Aorta (tissue), 5 donors: Measurements from ENCODE around the gene PPP3R1. TPM values are rescaled to one million over a fixed set of nuclear protein-coding genes. Genes with fewer than 3 reads are reported as not detected.

Experiments used
- ATAC-seq: fragments of 200-7000 bp; cut with Tn5 transposase; one replicate; pipeline ENCODE4 v1.9.1; 2022; ENCODE audit warnings: moderate library complexity; ENCODE audit not compliant: low FRiP score
- DNase-seq, 2 donors: peaks; one replicate each; pipeline ENCODE4 v3.0.0-alpha.2; 2020
- H3K27ac ChIP-seq, 2 donors: one replicate each; pipeline ENCODE4 v1.5.1; 2013; ENCODE audit warnings: low read length in 2 of 2, mild to moderate bottlenecking in 2 of 2, moderate library complexity in 2 of 2, control low read depth in 1 of 2, inconsistent platforms in 1 of 2, low read depth in 1 of 2
- H3K27me3 ChIP-seq, 2 donors: one replicate each; pipeline ENCODE4 v1.6.1; 2013; ENCODE audit warnings: control low read depth in 1 of 2, low read length in 1 of 2, mild to moderate bottlenecking in 1 of 2, moderate library complexity in 1 of 2; ENCODE audit not compliant: insufficient read depth in 2 of 2, control insufficient read depth in 1 of 2
- H3K36me3 ChIP-seq, 2 donors: one replicate each; pipeline ENCODE4 v1.6.1; 2013; ENCODE audit warnings: control low read depth in 1 of 2, low read length in 1 of 2, mild to moderate bottlenecking in 1 of 2; ENCODE audit not compliant: insufficient read depth in 2 of 2, control insufficient read depth in 1 of 2
- H3K4me1 ChIP-seq, 2 donors: one replicate each; pipeline ENCODE4 v1.6.1; 2013; ENCODE audit warnings: low read length in 2 of 2, control low read depth in 1 of 2, mild to moderate bottlenecking in 1 of 2, moderate library complexity in 1 of 2; ENCODE audit not compliant: insufficient read depth in 2 of 2, control insufficient read depth in 1 of 2
- H3K4me3 ChIP-seq, 2 donors: one replicate each; pipeline ENCODE4 v1.5.1; 2013; ENCODE audit warnings: low read length in 2 of 2, control low read depth in 1 of 2, mild to moderate bottlenecking in 1 of 2
- H3K9me3 ChIP-seq: one replicate; pipeline ENCODE4 v1.6.1; 2013; ENCODE audit warnings: mild to moderate bottlenecking, low read length; ENCODE audit not compliant: control insufficient read depth
- WGBS, 2 donors: extraction: QIAGEN DNeasy Blood & Tissue Kit; methylation state at CpG; one replicate each; pipeline ENCODE4 v1.1.7; 2013; 5-methylcytosine and 5-hydroxymethylcytosine counted together
- intact Hi-C, 2 donors: fragments of 100-400 bp; cut with DNase I; formaldehyde crosslinking; loops; one replicate each; pipeline versions ENCODE4 v1.14.2 to v1.15.0; 2022
- polyA plus RNA-seq, 2 donors: library from polyadenylated mRNA; stranded (reverse); fragments of 200-250 nt; gene quantifications; one replicate each; pipeline ENCODE4 v1.2.3, GENCODE V29; 2013
- total RNA-seq, 2 donors: library from RNA; stranded (reverse); fragmentation: NEBNext Ultra II Directional; extraction: Animal tissue kit (Norgen Biotek cat#: 25700); gene quantifications; one replicate each; pipeline ENCODE4 v1.2.1, GENCODE V29; 2021
- donor health status: healthy with polysubstance abuse.
- donor health status: Bipolar disorder and iron deficiency.
- donor health status: DM: no; HTN: no; CAD: no.
- donor health status: DM: no; HTN: no; CAD: no.
- donor health status: DM: yes; HTN: yes; CAD: no.

PPP3R1 gene
- total and polyA plus RNA-seq, 4 donors: 16.6 to 51.0 (median 36.5) TPM

- intact Hi-C loops: no loop called here
- DNase-seq: no peak
- Histone ChIP-seq H3K27ac (no peak overlapping the region), H3K27me3 (no peaks in the 10 kb centered on the region), H3K9me3 (no peaks in the 10 kb centered on the region), H3K36me3 (no peaks in the 10 kb centered on the region), H3K4me1 (no peaks in the 10 kb centered on the region), H3K4me3 (no peak overlapping the region)
- no peak for ATAC-seq
- 96% methylated on average over 1 of the region's 1 CpG for WGBS, 2 donors
These were observed 25.8 kb upstream of the PPP3R1 start for GRCh38 chr2:68278169-68278568.

- 61 to 64% methylated on average over 3 of the region's 3 CpGs for WGBS, 2 donors
- H3K4me1 ChIP-seq: no peaks in the 10 kb centered on the region
- intact Hi-C loops: no loop called here
- H3K27me3 ChIP-seq: no peaks in the 10 kb centered on the region
- H3K36me3 ChIP-seq: no peaks in the 10 kb centered on the region
- H3K9me3 ChIP-seq: no peaks in the 10 kb centered on the region
- H3K27ac ChIP-seq: no peak overlapping the region
- DNase-seq (no peak), ATAC-seq (no peak)
- no peak overlapping the region for H3K4me3 ChIP-seq
These were observed 21.7 kb upstream of the PPP3R1 start for GRCh38 chr2:68274022-68274421.

GRCh38 chr2:68272246-68272994, 20.1 kb upstream of the PPP3R1 start:
- Histone ChIP-seq H3K36me3 (no peaks in the 10 kb centered on the region), H3K9me3 (no peaks in the 10 kb centered on the region), H3K27me3 (no peaks in the 10 kb centered on the region), H3K4me1 (no peaks in the 10 kb centered on the region), H3K27ac (no peak overlapping the region), H3K4me3 (no peak overlapping the region)
- ATAC-seq (no peak), DNase-seq (no peak)
- WGBS, 2 donors: 59 to 61% methylated on average over 2 of the region's 2 CpGs
- intact Hi-C loops: no loop called here

GRCh38 chr2:68266655-68267054, 14.3 kb upstream of the PPP3R1 start:
- no peaks in the 10 kb centered on the region for H3K27me3 ChIP-seq
- DNase-seq (no peak), ATAC-seq (no peak)
- H3K36me3 ChIP-seq: no peaks in the 10 kb centered on the region
- no peaks in the 10 kb centered on the region for H3K4me1 ChIP-seq
- H3K4me3 ChIP-seq: no peak overlapping the region
- 96 to 97% methylated on average over 1 of the region's 1 CpG for WGBS, 2 donors
- H3K27ac ChIP-seq: no peak overlapping the region
- H3K9me3 ChIP-seq: no peaks in the 10 kb centered on the region
- intact Hi-C loops: no loop called here

GRCh38 chr2:68263632-68264031, 11.3 kb upstream of the PPP3R1 start:
- H3K36me3 ChIP-seq: no peaks in the 10 kb centered on the region
- H3K9me3 ChIP-seq: no peaks in the 10 kb centered on the region
- no peak overlapping the region for H3K27ac ChIP-seq
- no peak for DNase-seq
- H3K27me3 ChIP-seq: no peaks in the 10 kb centered on the region
- no peak overlapping the region for H3K4me3 ChIP-seq
- 94% methylated on average over 2 of the region's 2 CpGs for WGBS, 2 donors
- intact Hi-C loops: no loop called here
- no peaks in the 10 kb centered on the region for H3K4me1 ChIP-seq
- no peak for ATAC-seq

- Histone ChIP-seq H3K27me3 (no peaks in the 10 kb centered on the region), H3K4me1 (no peaks in the 10 kb centered on the region), H3K36me3 (no peaks in the 10 kb centered on the region), H3K9me3 (no peaks in the 10 kb centered on the region), H3K4me3 (no peak overlapping the region), H3K27ac (no peak overlapping the region)
- DNase-seq (no peak), ATAC-seq (no peak)
- WGBS, 2 donors: 87 to 96% methylated on average over 2 of the region's 2 CpGs
- intact Hi-C loops: loop anchor here in 1 of 2 donors (10.0 kb wide), 1 partner anchor 566 kb away; no protein-coding TSS in a partner anchor
These were observed 6.5 kb upstream of the PPP3R1 start for GRCh38 chr2:68258851-68259250.

GRCh38 chr2:68256093-68256450, 3.7 kb upstream of the PPP3R1 start:
- no peaks in the 10 kb centered on the region for H3K9me3 ChIP-seq

GRCh38 chr2:68253219-68254068, 1.1 kb upstream of the PPP3R1 start:
- Histone ChIP-seq H3K9me3 (no peaks in the 10 kb centered on the region), H3K4me1 (no peaks in the 10 kb centered on the region), H3K27ac (peak overlapping the region; percentile 36 to 92), H3K36me3 (no peaks in the 10 kb centered on the region), H3K4me3 (peak overlapping the region; percentile 89 to 98), H3K27me3 (peaks cover 0 to 2% of the 10 kb centered on the region in 2 donors)
- peak; percentile 33 for ATAC-seq
- no peak for DNase-seq
- 1% methylated on average over 15 of the region's 15 CpGs for WGBS, 2 donors
- intact Hi-C loops: loop anchor here (1.0 to 10.0 kb wide), 3 partner anchors 56 to 571 kb away; partner anchors contain the start of gene PNO1 (in 1 of the 2)

More at GRCh38 chr2:68256093-68256450, 3.7 kb upstream of the PPP3R1 start:
- no peaks in the 10 kb centered on the region for H3K4me1 ChIP-seq
- peaks cover 0 to 2% of the 10 kb centered on the region in 2 donors for H3K27me3 ChIP-seq
- intact Hi-C loops: loop anchor here in 1 of 2 donors (10.0 kb wide), 1 partner anchor 569 kb away; no protein-coding TSS in a partner anchor
- no peak for DNase-seq
- ATAC-seq: no peak
- WGBS, 2 donors: 86 to 93% methylated on average over 1 of the region's 1 CpG
- no peak overlapping the region for H3K4me3 ChIP-seq
- no peak overlapping the region for H3K27ac ChIP-seq
- H3K36me3 ChIP-seq: no peaks in the 10 kb centered on the region
